ENCODE measurements around the gene PPFIA4.

- TF ChIP-seq, protein P1, sequence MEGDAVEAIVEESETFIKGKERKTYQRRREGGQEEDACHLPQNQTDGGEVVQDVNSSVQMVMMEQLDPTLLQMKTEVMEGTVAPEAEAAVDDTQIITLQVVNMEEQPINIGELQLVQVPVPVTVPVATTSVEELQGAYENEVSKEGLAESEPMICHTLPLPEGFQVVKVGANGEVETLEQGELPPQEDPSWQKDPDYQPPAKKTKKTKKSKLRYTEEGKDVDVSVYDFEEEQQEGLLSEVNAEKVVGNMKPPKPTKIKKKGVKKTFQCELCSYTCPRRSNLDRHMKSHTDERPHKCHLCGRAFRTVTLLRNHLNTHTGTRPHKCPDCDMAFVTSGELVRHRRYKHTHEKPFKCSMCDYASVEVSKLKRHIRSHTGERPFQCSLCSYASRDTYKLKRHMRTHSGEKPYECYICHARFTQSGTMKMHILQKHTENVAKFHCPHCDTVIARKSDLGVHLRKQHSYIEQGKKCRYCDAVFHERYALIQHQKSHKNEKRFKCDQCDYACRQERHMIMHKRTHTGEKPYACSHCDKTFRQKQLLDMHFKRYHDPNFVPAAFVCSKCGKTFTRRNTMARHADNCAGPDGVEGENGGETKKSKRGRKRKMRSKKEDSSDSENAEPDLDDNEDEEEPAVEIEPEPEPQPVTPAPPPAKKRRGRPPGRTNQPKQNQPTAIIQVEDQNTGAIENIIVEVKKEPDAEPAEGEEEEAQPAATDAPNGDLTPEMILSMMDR (IDR thresholded peaks at IDR 0.05; ENCODE audit: low read length) = no peak
- TF ChIP-seq EZH2 (optimal IDR thresholded peaks at IDR 0.05; ENCODE audit: low read depth, low read length) = no peak
Measured at GRCh38 chr1:203025686-203026030, 633 bp upstream of the PPFIA4 start.

Data from MM.1S (cell line).